Prostate gland (tissue), 2 donors: ENCODE results near the gene CCDC69.

Experiments used
- CTCF ChIP-seq, 4 experiments: fragments of 200-600 bp in 2 of 4; fragments of 450-650 bp in 2 of 4; sonication (generic) in 2 of 4; IDR thresholded peaks; 1 replicate in 3 of 4; 2 replicates in 1 of 4; pipeline ENCODE4 v1.5.1; 2016 to 2019; ENCODE audit warnings: antibody characterized with exemption in 4 of 4, mild to moderate bottlenecking in 2 of 4, moderate library complexity in 2 of 4
- POLR2A ChIP-seq: fragments of 450-650 bp; IDR thresholded peaks from one replicate; pipeline ENCODE4 v1.6.1; 2016; ENCODE audit warnings: antibody characterized with exemption, mild to moderate bottlenecking
- POLR2AphosphoS5 ChIP-seq: sonication (generic); formaldehyde crosslinking; IDR thresholded peaks from one replicate; pipeline ENCODE4 v1.6.1; 2017; ENCODE audit warnings: antibody characterized with exemption

DNA sequence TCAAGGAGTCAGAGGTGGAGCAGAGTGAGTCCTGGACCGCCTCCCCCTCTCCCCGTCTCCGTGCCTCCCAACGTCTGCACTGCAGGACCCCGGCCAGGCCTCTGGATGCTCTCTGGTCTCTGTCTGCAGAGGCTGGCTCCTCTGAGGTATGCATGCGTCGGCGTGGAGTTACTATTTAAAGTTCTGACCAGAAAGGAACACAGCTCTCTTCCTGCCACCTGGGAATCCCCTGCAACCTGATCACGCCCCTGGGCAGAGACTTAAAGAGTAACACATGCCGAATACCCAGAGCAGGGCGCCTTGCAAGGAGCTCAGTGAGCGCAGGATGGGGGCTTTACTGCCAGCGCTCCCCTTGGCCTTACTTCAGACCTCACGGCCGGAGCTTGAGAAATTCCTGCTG is 82.4 kb downstream of the CCDC69 start:
- TF ChIP-seq CTCF (IDR thresholded peaks at IDR 0.05): no peak
- peak; percentile 25 for TF ChIP-seq POLR2AphosphoS5
- no peak for TF ChIP-seq POLR2A
